PC-3 (cell line): ENCODE results near the gene ACTL8. TPM values are rescaled to one million over a fixed set of nuclear protein-coding genes. Genes with fewer than 3 reads are reported as not detected.

Experiments
- ATAC-seq: fragments of 200-7000 bp; cut with Tn5 transposase; 2 replicates; pipeline ENCODE4 v1.9.1; 2020; ENCODE audit warnings: mild to moderate bottlenecking, moderate library complexity
- BruUV-seq: library from RNA; stranded (reverse); fragments of 400-500 nt; replicated peaks from 2 replicates; lab custom pipeline; 2021; lab: Mats Ljungman, UMichigan
- CTCF ChIA-PET: fragments of 300-600 bp; sonication (Branson Sonifier 250); formaldehyde crosslinking; loops from one replicate; lab custom pipeline; 2022; ENCODE audit warnings: antibody characterized with exemption; lab: Charles Lee
- POLR2A ChIA-PET: fragments of 300-600 bp; sonication (Branson Sonifier 250); formaldehyde crosslinking; loops from one replicate; lab custom pipeline; 2022; ENCODE audit warnings: antibody characterized with exemption; ENCODE audit not compliant: unreplicated experiment; lab: Charles Lee
- DNase-seq: peaks from one replicate; pipeline ENCODE4 v3.0.0-alpha.2; 2015
- H2AFZ ChIP-seq: fragments of 300-600 bp; sonication (generic); 2 replicates; pipeline ENCODE4 v1.6.0; 2016; ENCODE audit warnings: antibody characterized with exemption, low read length
- H3F3A ChIP-seq: fragments of 300-600 bp; sonication (generic); one replicate; pipeline ENCODE4 v1.6.0; 2017; ENCODE audit warnings: antibody characterized with exemption, low read length, control low read depth, mild to moderate bottlenecking; ENCODE audit not compliant: unreplicated experiment
- H3K27ac ChIP-seq: fragments of 300-600 bp; sonication (generic); 2 replicates; pipeline ENCODE4 v1.5.1; 2016; ENCODE audit warnings: mild to moderate bottlenecking, low read length
- H3K27me3 ChIP-seq: fragments of 300-600 bp; sonication (generic); 2 replicates; pipeline ENCODE4 v1.6.1; 2016; ENCODE audit warnings: low read length, mixed read lengths
- H3K36me3 ChIP-seq: fragments of 300-600 bp; sonication (generic); 2 replicates; pipeline ENCODE4 v1.6.1; 2016; ENCODE audit warnings: low read depth, mixed run types, low read length, mixed read lengths
- H3K4me1 ChIP-seq: fragments of 300-600 bp; sonication (generic); 2 replicates; pipeline ENCODE4 v1.5.1; 2016; ENCODE audit warnings: low read length; ENCODE audit not compliant: insufficient read depth
- H3K4me2 ChIP-seq: fragments of 300-600 bp; sonication (generic); 2 replicates; pipeline ENCODE4 v1.6.0; 2016; ENCODE audit warnings: low read length
- H3K4me3 ChIP-seq: fragments of 300-600 bp; sonication (generic); 2 replicates; pipeline ENCODE4 v1.5.1; 2016; ENCODE audit warnings: mild to moderate bottlenecking, low read length, mixed read lengths
- H3K79me2 ChIP-seq: fragments of 300-600 bp; sonication (generic); 2 replicates; pipeline ENCODE4 v1.6.1; 2017; ENCODE audit warnings: low read length, mixed read lengths
- H3K9ac ChIP-seq: fragments of 300-600 bp; sonication (generic); 2 replicates; pipeline ENCODE4 v1.6.0; 2016; ENCODE audit warnings: mild to moderate bottlenecking, low read length
- H3K9me2 ChIP-seq: fragments of 300-600 bp; sonication (generic); replicated peaks from 2 replicates; pipeline ENCODE4 v1.6.1; 2016; ENCODE audit warnings: mixed run types, low read length, mixed read lengths
- H3K9me3 ChIP-seq: fragments of 300-600 bp; sonication (generic); 2 replicates; pipeline ENCODE4 v1.6.1; 2016; ENCODE audit warnings: low read length, mixed read lengths
- H4K20me1 ChIP-seq: fragments of 300-600 bp; sonication (generic); 2 replicates; pipeline ENCODE4 v1.6.1; 2016; ENCODE audit warnings: low read length, mixed read lengths
- CTCF ChIP-seq: fragments of 300-600 bp; sonication (generic); conservative IDR thresholded peaks from 2 replicates; pipeline ENCODE4 v1.5.1; 2017; ENCODE audit warnings: antibody characterized with exemption, low read depth, mild to moderate bottlenecking, low read length
- EZH2 ChIP-seq: fragments of 300-600 bp; sonication (generic); IDR thresholded peaks from one replicate; pipeline ENCODE4 v1.6.1; 2017; ENCODE audit warnings: antibody characterized with exemption, mild to moderate bottlenecking, low read length; ENCODE audit not compliant: unreplicated experiment
- EZH2phosphoT487 ChIP-seq: fragments of 300-600 bp; sonication (generic); IDR thresholded peaks from 2 replicates; pipeline ENCODE4 v1.6.1; 2018; ENCODE audit warnings: mild to moderate bottlenecking, antibody characterized with exemption, low read length, borderline replicate concordance
- intact Hi-C: fragments of 100-400 bp; cut with micrococcal nuclease; formaldehyde crosslinking; loops from 2 replicates; pipeline ENCODE4 v1.9.0; 2023
- total RNA-seq: library from RNA; depleted of rRNA; stranded (reverse); fragments of >200 nt; gene quantifications from 2 replicates; pipeline ENCODE4 v1.2.3, GENCODE V29; 2014

The ACTL8 gene
- total RNA-seq, 1 experiment from 2014 or later = not detected

GRCh38 chr1:17731460-17731859 is 23.7 kb upstream of the ACTL8 start:
- intact Hi-C loops = no loop called here
- Histone ChIP-seq H3K4me2 (no peak overlapping the region), H3K27me3 (no peaks in the 10 kb centered on the region; the same call in 1 of the 2 replicates), H4K20me1 (no peaks in the 10 kb centered on the region), H2AFZ (no peak overlapping the region), H3K27ac (no peak overlapping the region), H3K4me1 (no peaks in the 10 kb centered on the region), H3K36me3 (no peaks in the 10 kb centered on the region), H3K9me3 (no peaks in the 10 kb centered on the region), H3K9ac (no peak overlapping the region), H3K4me3 (no peak overlapping the region), H3K79me2 (no peaks in the 10 kb centered on the region), H3K9me2 (no peaks in the 10 kb centered on the region), H3F3A (no peaks in the 10 kb centered on the region)
- POLR2A ChIA-PET = no interaction called here
- TF ChIP-seq EZH2 (no peak), EZH2phosphoT487 (no peak), CTCF (no peak)
- CTCF ChIA-PET = no interaction called here
- no peak for ATAC-seq
- DNase-seq = no peak
- BruUV-seq = no TSS peak

GRCh38 chr1:17732475-17732874 is 22.7 kb upstream of the ACTL8 start:
- ATAC-seq (peak; percentile 60), DNase-seq (peak; percentile 42)
- TF ChIP-seq EZH2phosphoT487 = no peak
- TF ChIP-seq CTCF = no peak
- no peak for TF ChIP-seq EZH2
- H3K79me2 ChIP-seq = no peaks in the 10 kb centered on the region
- H3K27me3 ChIP-seq = no peaks in the 10 kb centered on the region; the same call in 1 of the 2 replicates
- no peak overlapping the region for H2AFZ ChIP-seq
- no peaks in the 10 kb centered on the region for H3F3A ChIP-seq
- no peaks in the 10 kb centered on the region for H3K9me2 ChIP-seq
- no peaks in the 10 kb centered on the region for H4K20me1 ChIP-seq
- ChIA-PET CTCF (no interaction called here), POLR2A (no interaction called here)
- intact Hi-C loops = no loop called here
- no peak overlapping the region for H3K27ac ChIP-seq
- H3K36me3 ChIP-seq = no peaks in the 10 kb centered on the region
- no TSS peak for BruUV-seq
- H3K4me3 ChIP-seq = no peak overlapping the region
- H3K9ac ChIP-seq = no peak overlapping the region
- H3K9me3 ChIP-seq = no peaks in the 10 kb centered on the region
- H3K4me1 ChIP-seq = no peaks in the 10 kb centered on the region
- H3K4me2 ChIP-seq = no peak overlapping the region

- DNase-seq (no peak), ATAC-seq (no peak)
- no peaks in the 10 kb centered on the region for H3K79me2 ChIP-seq
- H3K4me3 ChIP-seq = no peak overlapping the region
- no peaks in the 10 kb centered on the region for H3F3A ChIP-seq
- H3K9me2 ChIP-seq = no peaks in the 10 kb centered on the region
- TF ChIP-seq EZH2phosphoT487 = no peak
- no peak for TF ChIP-seq EZH2
- TF ChIP-seq CTCF = no peak
- H4K20me1 ChIP-seq = no peaks in the 10 kb centered on the region
- H3K4me2 ChIP-seq = no peak overlapping the region
- no peaks in the 10 kb centered on the region for H3K36me3 ChIP-seq
- intact Hi-C loops = no loop called here
- no peaks in the 10 kb centered on the region for H3K4me1 ChIP-seq
- no peak overlapping the region for H3K27ac ChIP-seq
- CTCF ChIA-PET = no interaction called here
- no peaks in the 10 kb centered on the region for H3K9me3 ChIP-seq
- POLR2A ChIA-PET = no interaction called here
- no peak overlapping the region for H3K9ac ChIP-seq
- no peaks in the 10 kb centered on the region; the same call in 1 of the 2 replicates for H3K27me3 ChIP-seq
- H2AFZ ChIP-seq = no peak overlapping the region
- no TSS peak for BruUV-seq
These were observed 21.5 kb upstream of the ACTL8 start for GRCh38 chr1:17733661-17734060.
